ENCODE data around the gene SEC23B. TPM values are rescaled to one million over a fixed set of nuclear protein-coding genes. Genes with fewer than 3 reads are reported as not detected.

SEC23B gene
- total RNA-seq, 2 experiments from 2014 or later, result 29.2 to 32.8 TPM

GRCh38 chr20:18466574-18466893 is 41.2 kb upstream of the SEC23B start:
- peak overlapping the region; percentile 77 to 91 for H3K27ac ChIP-seq (ENCODE audit: low read depth in 1 of 2, low read length in 2 of 2)
- H3K9me3 ChIP-seq (ENCODE audit: control insufficient read depth in 1 of 2, insufficient read depth in 1 of 2, low read length in 2 of 2), result no peaks in the 10 kb centered on the region
- no peak for TF ChIP-seq CTCF (IDR thresholded peaks at IDR 0.05)
- ChIA-PET CTCF (interaction anchor here (1.2 to 1.7 kb wide), 2 partner anchors 31 to 41 kb away, joined by 3 to 9 read pairs; partner anchors contain the start of genes RBBP9 and SEC23B), POLR2A (interaction anchor here (0.6 to 5.9 kb wide), 13 partner anchors 9 to 1586 kb away, joined by 3 to 130 read pairs (median 5); partner anchors contain the start of genes CFAP61, CRNKL1, DSTN and DTD1)
- Mint-ChIP-seq H3K4me1 (ENCODE audit: low read depth) (peaks cover 39% of the 10 kb centered on the region), H3K4me3 (peak overlapping the region; percentile 96), H3K27ac (peak overlapping the region; percentile 96), H3K27me3 (no peaks in the 10 kb centered on the region), H3K36me3 (ENCODE audit: low read depth) (peaks cover 31% of the 10 kb centered on the region), H3K9me3 (no peaks in the 10 kb centered on the region)
- H3K4me1 ChIP-seq (ENCODE audit: insufficient read depth, low read length), result peaks cover 17% of the 10 kb centered on the region
- ATAC-seq (ENCODE audit: poor library complexity) (peak; percentile 3), DNase-seq (no peak)
- intact Hi-C loops (cut with DNase I, micrococcal nuclease), result loop anchor here (2.0 to 5.0 kb wide), 6 partner anchors 30 to 499 kb away; partner anchors contain the start of genes MGME1 (in 1 of the 2), RBBP9 (in 1 of the 2), SMIM26 (in 1 of the 2) and SNX5 (in 1 of the 2)
- H3K36me3 ChIP-seq (ENCODE audit: insufficient read depth, low read length), result peaks cover 15% of the 10 kb centered on the region
- peak overlapping the region; percentile 95 for H3K4me3 ChIP-seq (ENCODE audit: low read length)
- no peaks in the 10 kb centered on the region for H3K27me3 ChIP-seq (ENCODE audit: control insufficient read depth in 1 of 2, insufficient read depth in 2 of 2, low read length in 2 of 2)

GRCh38 chr20:18466894-18467730 is 40.6 kb upstream of the SEC23B start, which contains the start of the genes DZANK1 and POLR3F:
DZANK1 (minus strand) TSS chr20:18467030; CDS start chr20:18465358, 1,672 bp downstream.
POLR3F (plus strand) TSS chr20:18467390; CDS start chr20:18467507, 117 bp downstream.
- no peaks in the 10 kb centered on the region for H3K27me3 Mint-ChIP-seq
- intact Hi-C loops (cut with DNase I, micrococcal nuclease), result loop anchor here (1.0 to 5.0 kb wide), 12 partner anchors 29 to 500 kb away; partner anchors contain the start of genes SMIM26 (in 2 of the 2), ZNF133 (in 2 of the 2), MGME1 (in 1 of the 2) and RBBP9 (in 1 of the 2)
- H3K27ac Mint-ChIP-seq, result peak within 1 kb of the TSS; percentile 96
- H3K36me3 ChIP-seq (ENCODE audit: insufficient read depth, low read length), result peaks cover 15% of the 10 kb centered on the region
- DNase-seq (peak; percentile 84 to 96 (median 90)), ATAC-seq (ENCODE audit: poor library complexity) (peak; percentile 89)
- H3K4me1 Mint-ChIP-seq (ENCODE audit: low read depth), result peaks cover 39% of the 10 kb centered on the region
- no peaks in the 10 kb centered on the region for H3K9me3 ChIP-seq (ENCODE audit: control insufficient read depth in 1 of 2, insufficient read depth in 1 of 2, low read length in 2 of 2)
- H3K27ac ChIP-seq (ENCODE audit: low read depth in 1 of 2, low read length in 2 of 2), result peak within 1 kb of the TSS; percentile 77 to 91
- no peak for TF ChIP-seq CTCF (IDR thresholded peaks at IDR 0.05)
- peak within 1 kb of the TSS; percentile 95 for H3K4me3 ChIP-seq (ENCODE audit: low read length)
- no peaks in the 10 kb centered on the region for H3K9me3 Mint-ChIP-seq
- H3K4me3 Mint-ChIP-seq, result peak within 1 kb of the TSS; percentile 96
- peaks cover 36% of the 10 kb centered on the region for H3K36me3 Mint-ChIP-seq (ENCODE audit: low read depth)
- ChIA-PET POLR2A (interaction anchor here (0.6 to 5.9 kb wide), 14 partner anchors 8 to 1585 kb away, joined by 3 to 130 read pairs (median 5); partner anchors contain the start of genes CFAP61, CRNKL1, DSTN and DTD1), CTCF (interaction anchor here (1.2 to 1.7 kb wide), 2 partner anchors 30 to 40 kb away, joined by 3 to 9 read pairs; partner anchors contain the start of genes RBBP9 and SEC23B)
- H3K4me1 ChIP-seq (ENCODE audit: insufficient read depth, low read length), result peaks cover 17% of the 10 kb centered on the region
- no peaks in the 10 kb centered on the region for H3K27me3 ChIP-seq (ENCODE audit: control insufficient read depth in 1 of 2, insufficient read depth in 2 of 2, low read length in 2 of 2)

- H3K36me3 Mint-ChIP-seq (ENCODE audit: low read depth), result peaks cover 86% of the 10 kb centered on the region
Measured at GRCh38 chr20:18477218-18477617, 30.5 kb upstream of the SEC23B start.

More at GRCh38 chr20:18477218-18477617, 30.5 kb upstream of the SEC23B start:
- Mint-ChIP-seq H3K4me1 (ENCODE audit: low read depth) (no peaks in the 10 kb centered on the region), H3K4me3 (no peak overlapping the region), H3K27ac (no peak overlapping the region), H3K9me3 (no peaks in the 10 kb centered on the region), H3K27me3 (no peaks in the 10 kb centered on the region)
- Histone ChIP-seq H3K9me3 (ENCODE audit: control insufficient read depth in 1 of 2, insufficient read depth in 1 of 2, low read length in 2 of 2) (no peaks in the 10 kb centered on the region), H3K27ac (ENCODE audit: low read depth in 1 of 2, low read length in 2 of 2) (no peak overlapping the region), H3K36me3 (ENCODE audit: insufficient read depth, low read length) (peaks cover 59% of the 10 kb centered on the region), H3K4me3 (ENCODE audit: low read length) (no peak overlapping the region), H3K27me3 (ENCODE audit: control insufficient read depth in 1 of 2, insufficient read depth in 2 of 2, low read length in 2 of 2) (no peaks in the 10 kb centered on the region), H3K4me1 (ENCODE audit: insufficient read depth, low read length) (no peaks in the 10 kb centered on the region)
- no peak for ATAC-seq (ENCODE audit: poor library complexity)
- CTCF ChIA-PET, result no interaction called here
- intact Hi-C loops (cut with DNase I, micrococcal nuclease), result no loop called here
- no peak for DNase-seq
- no peak for TF ChIP-seq CTCF (IDR thresholded peaks at IDR 0.05)
- POLR2A ChIA-PET, result interaction anchor here (3.7 kb wide), 1 partner anchor 30 kb away, joined by 21 read pairs; the partner anchor contains the start of gene SEC23B
